Measurements from ENCODE around the gene SLC25A13.

SLC25A13 gene

DNA sequence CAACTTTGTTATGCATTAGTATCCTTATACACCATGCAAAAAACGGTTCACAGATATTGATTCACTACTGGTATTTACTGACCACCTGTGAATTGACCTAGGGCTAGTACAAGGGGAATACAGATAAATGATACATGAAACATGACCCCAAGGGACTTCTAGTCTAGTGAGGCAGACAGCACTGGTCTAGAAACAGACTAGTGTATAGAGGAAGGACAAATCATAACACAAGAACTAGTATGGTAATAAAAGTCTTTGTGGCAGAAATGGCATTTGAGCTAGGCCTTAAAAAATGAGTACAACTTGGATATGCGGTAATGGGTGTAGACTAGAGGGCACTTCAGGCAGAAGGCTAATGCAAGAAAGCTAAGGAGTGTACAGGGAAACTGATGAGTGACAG is 86.6 kb downstream of the SLC25A13 start:
- Histone ChIP-seq H3K27ac (replicated peaks) (no peak overlapping the region), H3K27me3 (ENCODE audit: insufficient read depth, poor library complexity, severe bottlenecking) (no peaks in the 10 kb centered on the region), H3K4me3 (replicated peaks; ENCODE audit: insufficient read depth, low read length) (no peak overlapping the region)
- no peak for TF ChIP-seq REST (IDR thresholded peaks at IDR 0.05; ENCODE audit: insufficient replicate concordance, low read depth)
- no peak for TF ChIP-seq SPI1 (IDR thresholded peaks at IDR 0.05; ENCODE audit: borderline replicate concordance, low read depth)
- TF ChIP-seq POLR2AphosphoS5 (IDR thresholded peaks at IDR 0.05; ENCODE audit: low read depth) = no peak
- no peak for TF ChIP-seq CTCF (IDR thresholded peaks at IDR 0.05; ENCODE audit: insufficient read depth, low read length)
- no peak for TF ChIP-seq GABPA (IDR thresholded peaks at IDR 0.05; ENCODE audit: low read depth)
- no peak for DNase-seq (ENCODE audit: low read depth in 1 of 2, low spot score in 1 of 2)

GRCh38 chr7:96233528-96234154 is 88.3 kb downstream of the SLC25A13 start:
- H3K27ac ChIP-seq (replicated peaks) = no peak overlapping the region
- no peak for TF ChIP-seq CTCF (IDR thresholded peaks at IDR 0.05; ENCODE audit: insufficient read depth, low read length)
- no peak for TF ChIP-seq REST (IDR thresholded peaks at IDR 0.05; ENCODE audit: insufficient replicate concordance, low read depth)
- TF ChIP-seq GABPA (IDR thresholded peaks at IDR 0.05; ENCODE audit: low read depth) = no peak
- TF ChIP-seq SPI1 (IDR thresholded peaks at IDR 0.05; ENCODE audit: borderline replicate concordance, low read depth) = no peak
- TF ChIP-seq POLR2AphosphoS5 (IDR thresholded peaks at IDR 0.05; ENCODE audit: low read depth) = no peak
- H3K4me3 ChIP-seq (replicated peaks; ENCODE audit: insufficient read depth, low read length) = no peak overlapping the region
- DNase-seq (ENCODE audit: low read depth in 1 of 2, low spot score in 1 of 2) = no peak
- no peaks in the 10 kb centered on the region for H3K27me3 ChIP-seq (ENCODE audit: insufficient read depth, poor library complexity, severe bottlenecking)

- Histone ChIP-seq H3K27ac (replicated peaks) (no peak overlapping the region), H3K27me3 (ENCODE audit: insufficient read depth, poor library complexity, severe bottlenecking) (no peaks in the 10 kb centered on the region), H3K4me3 (replicated peaks; ENCODE audit: insufficient read depth, low read length) (no peak overlapping the region)
- TF ChIP-seq CTCF (IDR thresholded peaks at IDR 0.05; ENCODE audit: insufficient read depth, low read length) (no peak), POLR2AphosphoS5 (IDR thresholded peaks at IDR 0.05; ENCODE audit: low read depth) (no peak), REST (IDR thresholded peaks at IDR 0.05; ENCODE audit: insufficient replicate concordance, low read depth) (no peak), SPI1 (IDR thresholded peaks at IDR 0.05; ENCODE audit: borderline replicate concordance, low read depth) (no peak), GABPA (IDR thresholded peaks at IDR 0.05; ENCODE audit: low read depth) (no peak)
- DNase-seq (ENCODE audit: low read depth in 1 of 2, low spot score in 1 of 2) = no peak
These were observed 88.8 kb downstream of the SLC25A13 start for GRCh38 chr7:96233084-96233483.

Measured in HL-60 (cell line).